GM12874 (cell line): ENCODE data around the gene FFAR3.

ENCODE experiments used
- TF ChIP-seq, protein P1 (sequence below): IDR thresholded peaks from 2 replicates; pipeline ENCODE4 v1.5.1; 2011; ENCODE audit warnings: low read depth, mild to moderate bottlenecking, control low read depth, low read length, moderate library complexity; ENCODE audit not compliant: insufficient read depth

FFAR3 gene

DNA sequence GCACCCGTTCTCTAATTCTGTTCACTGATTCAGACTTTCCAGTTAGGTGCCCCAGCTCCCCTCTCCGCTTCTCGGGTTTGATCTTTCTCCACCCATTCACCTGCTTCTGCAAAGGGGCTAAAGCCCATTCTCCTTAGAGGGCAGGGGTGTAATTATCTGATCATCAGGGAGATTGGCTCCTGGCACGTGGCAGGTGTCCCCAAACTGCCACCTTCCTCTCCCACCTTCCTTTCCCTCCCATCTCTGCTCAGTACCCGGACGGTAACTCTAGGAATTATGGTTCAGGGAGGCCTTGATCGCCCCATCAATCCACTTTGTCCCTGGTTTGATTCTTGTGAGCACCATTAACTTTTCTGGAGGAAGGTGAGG, 10.3 kb upstream of the FFAR3 start:
- TF ChIP-seq, protein P1, sequence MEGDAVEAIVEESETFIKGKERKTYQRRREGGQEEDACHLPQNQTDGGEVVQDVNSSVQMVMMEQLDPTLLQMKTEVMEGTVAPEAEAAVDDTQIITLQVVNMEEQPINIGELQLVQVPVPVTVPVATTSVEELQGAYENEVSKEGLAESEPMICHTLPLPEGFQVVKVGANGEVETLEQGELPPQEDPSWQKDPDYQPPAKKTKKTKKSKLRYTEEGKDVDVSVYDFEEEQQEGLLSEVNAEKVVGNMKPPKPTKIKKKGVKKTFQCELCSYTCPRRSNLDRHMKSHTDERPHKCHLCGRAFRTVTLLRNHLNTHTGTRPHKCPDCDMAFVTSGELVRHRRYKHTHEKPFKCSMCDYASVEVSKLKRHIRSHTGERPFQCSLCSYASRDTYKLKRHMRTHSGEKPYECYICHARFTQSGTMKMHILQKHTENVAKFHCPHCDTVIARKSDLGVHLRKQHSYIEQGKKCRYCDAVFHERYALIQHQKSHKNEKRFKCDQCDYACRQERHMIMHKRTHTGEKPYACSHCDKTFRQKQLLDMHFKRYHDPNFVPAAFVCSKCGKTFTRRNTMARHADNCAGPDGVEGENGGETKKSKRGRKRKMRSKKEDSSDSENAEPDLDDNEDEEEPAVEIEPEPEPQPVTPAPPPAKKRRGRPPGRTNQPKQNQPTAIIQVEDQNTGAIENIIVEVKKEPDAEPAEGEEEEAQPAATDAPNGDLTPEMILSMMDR, result no peak

- TF ChIP-seq, protein P1, result no peak
These were observed 9.2 kb upstream of the FFAR3 start for GRCh38 chr19:35348911-35349611.

DNA sequence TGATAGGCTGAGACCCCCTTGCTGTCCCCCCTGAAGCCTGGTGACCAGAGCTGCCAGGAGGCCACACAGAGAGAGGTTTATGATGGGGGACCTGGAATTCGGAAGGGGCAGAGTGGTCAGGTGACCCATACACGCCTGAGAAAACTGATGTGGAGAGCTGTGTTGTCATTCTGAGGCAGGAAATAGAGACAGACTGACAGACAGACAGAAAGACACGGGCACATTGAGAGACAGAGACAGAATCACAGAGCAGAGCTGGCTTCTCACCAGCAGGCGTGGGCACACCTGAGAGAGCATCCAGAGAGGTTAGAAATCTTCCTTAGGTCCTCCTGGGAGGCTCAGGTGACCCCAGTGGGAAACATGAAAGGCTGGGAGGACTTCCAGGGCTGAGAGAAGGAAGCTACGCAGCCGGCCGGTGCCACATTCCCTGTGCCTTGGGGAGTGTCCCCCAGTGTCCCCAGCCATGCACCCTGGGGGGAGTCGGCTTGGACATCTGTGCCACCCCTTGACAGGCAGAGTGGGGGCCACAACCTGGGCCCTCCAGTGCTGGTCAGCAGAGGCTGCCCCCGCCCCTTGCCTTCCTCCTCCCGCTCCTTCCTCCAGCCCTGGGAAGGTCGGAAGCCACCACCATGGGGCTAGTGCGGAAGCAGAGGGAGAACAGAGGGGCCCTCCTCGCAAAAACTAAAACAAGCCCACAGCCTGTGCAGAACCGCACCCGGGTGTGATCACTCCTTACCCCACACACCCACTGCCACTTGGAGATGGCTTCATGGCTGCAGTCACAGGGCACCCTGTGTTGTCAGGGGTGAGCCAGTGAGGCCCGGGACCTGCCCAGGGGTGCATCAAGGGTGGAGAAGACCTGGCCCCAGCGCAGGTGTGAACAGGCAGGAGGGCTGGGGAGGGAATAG, 8.4 kb upstream of the FFAR3 start:
- TF ChIP-seq, protein P1, result no peak

DNA sequence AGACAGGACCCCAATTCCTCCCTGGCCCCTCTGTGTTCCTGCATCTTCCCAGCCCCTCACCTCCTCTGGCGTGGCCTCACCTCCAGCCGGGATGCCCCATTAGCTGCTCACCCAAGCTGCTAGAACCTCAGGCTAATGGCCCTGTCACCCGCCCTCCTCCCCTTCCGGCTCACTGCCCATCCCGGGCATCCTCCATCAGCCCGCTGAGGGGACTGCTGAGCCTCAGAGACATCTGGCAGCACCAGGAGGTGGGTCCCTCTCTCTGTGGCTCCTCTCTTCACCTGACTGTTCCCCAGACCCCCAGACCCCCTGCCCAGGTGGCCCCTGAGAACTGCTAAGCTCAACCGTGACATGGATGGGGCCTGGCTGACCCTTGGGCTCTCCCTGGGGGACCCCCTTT, 7.7 kb upstream of the FFAR3 start:
- TF ChIP-seq, protein P1, result no peak

DNA sequence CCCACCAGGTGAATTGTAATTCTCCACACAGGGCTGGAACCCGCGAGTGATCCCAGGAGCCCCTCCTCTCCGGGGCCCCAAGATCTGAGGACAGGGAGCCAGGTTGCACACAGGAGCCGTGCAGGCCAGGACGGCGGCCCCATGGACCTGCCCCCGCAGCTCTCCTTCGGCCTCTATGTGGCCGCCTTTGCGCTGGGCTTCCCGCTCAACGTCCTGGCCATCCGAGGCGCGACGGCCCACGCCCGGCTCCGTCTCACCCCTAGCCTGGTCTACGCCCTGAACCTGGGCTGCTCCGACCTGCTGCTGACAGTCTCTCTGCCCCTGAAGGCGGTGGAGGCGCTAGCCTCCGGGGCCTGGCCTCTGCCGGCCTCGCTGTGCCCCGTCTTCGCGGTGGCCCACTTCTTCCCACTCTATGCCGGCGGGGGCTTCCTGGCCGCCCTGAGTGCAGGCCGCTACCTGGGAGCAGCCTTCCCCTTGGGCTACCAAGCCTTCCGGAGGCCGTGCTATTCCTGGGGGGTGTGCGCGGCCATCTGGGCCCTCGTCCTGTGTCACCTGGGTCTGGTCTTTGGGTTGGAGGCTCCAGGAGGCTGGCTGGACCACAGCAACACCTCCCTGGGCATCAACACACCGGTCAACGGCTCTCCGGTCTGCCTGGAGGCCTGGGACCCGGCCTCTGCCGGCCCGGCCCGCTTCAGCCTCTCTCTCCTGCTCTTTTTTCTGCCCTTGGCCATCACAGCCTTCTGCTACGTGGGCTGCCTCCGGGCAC, 6.7 kb upstream of the FFAR3 start:
- TF ChIP-seq, protein P1, result no peak

GRCh38 chr19:35352177-35352447, 6.1 kb upstream of the FFAR3 start:
- TF ChIP-seq, protein P1, result no peak
